ENCODE data around the gene GYG2.
"Not testable (repeated sequence)": the region's sequence is repeated elsewhere in the genome, so short reads cannot be mapped to it uniquely, and the experiment has no call there.

GYG2 gene

DNA sequence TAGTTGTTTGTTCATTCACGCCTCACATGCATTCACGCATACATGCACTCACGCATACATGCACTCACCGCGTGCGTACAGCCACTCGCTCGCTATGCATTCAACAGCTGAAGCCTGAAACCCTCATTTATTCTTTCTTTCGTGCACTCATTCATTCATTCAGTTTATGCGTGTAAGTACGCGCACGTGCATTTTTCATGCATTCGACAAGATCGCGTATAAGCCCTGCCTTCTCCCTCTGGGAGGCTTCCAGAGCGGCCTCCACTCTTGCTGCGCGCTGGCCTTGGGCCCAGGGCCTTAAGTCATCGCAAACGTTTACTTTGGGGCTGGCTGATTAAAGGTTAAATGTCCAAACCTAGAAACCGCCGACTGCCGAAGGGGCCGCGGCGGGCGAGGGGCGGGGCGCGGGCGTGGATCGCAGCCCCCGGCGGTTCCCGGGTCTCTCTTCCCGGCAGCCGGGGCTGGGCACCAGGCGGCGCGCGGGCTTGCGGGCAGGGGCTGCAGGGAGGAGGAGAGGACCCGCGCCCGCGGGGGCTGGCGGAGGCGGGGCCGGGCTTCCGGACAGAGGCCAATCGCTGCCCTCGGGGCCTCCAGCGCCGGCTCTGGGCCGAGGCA, at the start of gene GYG2:
Gene GYG2, plus strand, starts transcription at position 587 of the 615 bp plus-strand sequence. CDS start 1,259 bp downstream, outside the sequence.
- ATAC-seq: no peak

DNA sequence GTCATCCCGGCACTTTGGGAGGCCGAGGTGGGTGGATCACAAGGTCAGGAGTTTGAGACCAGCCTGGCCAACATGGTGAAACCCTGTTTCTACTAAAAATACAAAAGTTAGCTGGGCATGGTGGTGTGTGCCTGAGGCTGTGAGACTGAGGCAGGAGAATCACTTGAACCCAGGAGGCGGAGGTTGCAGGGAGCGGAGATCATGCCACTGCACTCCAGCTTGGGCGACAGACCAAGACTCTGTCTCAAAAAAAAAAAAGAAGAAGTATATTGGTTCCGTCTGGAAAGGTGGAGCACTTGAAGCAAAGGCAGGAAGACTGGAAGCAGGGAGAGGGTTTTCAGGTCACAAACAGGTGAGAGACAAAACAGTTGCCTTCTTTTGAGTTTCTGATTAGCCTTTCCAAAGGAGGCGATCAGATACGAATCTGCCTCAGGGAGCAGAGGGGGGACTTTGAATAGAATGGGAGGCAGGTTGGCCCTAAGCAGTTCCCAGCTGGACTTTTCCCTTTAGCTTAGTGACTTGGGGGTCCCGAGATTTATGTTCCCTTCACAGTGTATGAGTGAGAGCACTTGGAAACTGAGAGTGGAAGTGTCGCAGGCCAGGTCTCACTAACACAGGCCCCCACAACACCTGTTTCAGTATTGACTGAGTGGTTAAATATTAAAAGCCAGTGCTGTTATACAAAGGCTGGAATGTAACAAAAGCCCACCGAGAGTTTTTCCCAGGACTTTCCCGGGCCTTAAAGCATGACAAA, 48.1 kb upstream of the GYG2 start:
- not testable (repeated sequence) for ATAC-seq

DNA sequence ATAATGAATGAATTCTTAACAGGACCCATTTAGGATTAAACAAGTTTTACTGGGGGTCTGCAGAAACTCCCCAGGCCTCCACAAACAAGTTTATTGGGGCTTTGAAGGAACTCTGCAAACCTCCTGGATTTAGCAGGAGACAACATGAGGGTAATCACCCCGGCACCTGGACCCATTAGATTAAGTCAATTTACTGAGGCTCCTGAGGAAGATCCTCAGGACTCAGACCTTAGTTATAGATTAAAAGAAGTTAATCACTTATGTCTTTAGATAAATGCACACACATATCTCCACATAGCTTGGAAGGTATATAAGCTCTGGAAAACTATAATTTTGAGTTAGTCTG, 47.5 kb upstream of the GYG2 start:
- ATAC-seq: no peak

DNA sequence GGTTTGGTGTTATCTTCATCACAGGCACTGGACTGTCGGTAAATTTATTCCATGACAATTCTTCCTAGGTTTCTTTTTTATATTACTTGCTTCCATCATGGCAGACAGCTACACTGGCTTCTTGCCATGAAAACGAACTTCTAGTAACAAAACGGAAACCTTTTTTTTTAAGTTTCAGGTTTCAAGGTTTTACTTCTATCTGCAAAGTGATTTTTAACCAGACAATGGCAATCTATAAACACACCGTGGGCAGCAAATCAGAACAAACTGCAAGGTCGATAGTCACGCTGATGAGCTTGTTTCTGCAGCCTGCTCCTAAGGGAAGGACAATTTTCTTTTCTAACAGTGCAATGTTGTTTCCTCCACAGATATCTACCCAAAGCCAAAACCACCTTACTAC, 47.0 kb upstream of the GYG2 start:
- no peak for ATAC-seq

DNA sequence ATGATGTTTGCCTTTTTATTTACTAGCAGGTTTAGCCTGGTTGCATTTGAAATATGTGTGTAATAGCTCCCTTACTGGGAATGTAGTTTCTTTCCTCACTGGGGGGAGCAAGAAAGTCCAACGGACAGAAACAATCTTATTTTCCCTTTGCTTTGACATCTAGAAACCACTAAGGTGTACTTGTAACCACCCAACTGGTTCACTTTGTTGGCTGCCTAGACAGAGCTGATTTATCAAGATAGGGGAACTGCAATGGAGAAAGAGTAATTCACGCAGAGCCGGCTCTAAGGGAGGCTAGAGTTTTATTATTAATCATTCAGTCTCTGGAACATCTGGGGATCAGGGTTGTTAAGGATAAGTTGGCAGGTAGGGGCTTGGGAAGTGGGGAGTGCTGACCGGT, 46.6 kb upstream of the GYG2 start:
- no peak for ATAC-seq

DNA sequence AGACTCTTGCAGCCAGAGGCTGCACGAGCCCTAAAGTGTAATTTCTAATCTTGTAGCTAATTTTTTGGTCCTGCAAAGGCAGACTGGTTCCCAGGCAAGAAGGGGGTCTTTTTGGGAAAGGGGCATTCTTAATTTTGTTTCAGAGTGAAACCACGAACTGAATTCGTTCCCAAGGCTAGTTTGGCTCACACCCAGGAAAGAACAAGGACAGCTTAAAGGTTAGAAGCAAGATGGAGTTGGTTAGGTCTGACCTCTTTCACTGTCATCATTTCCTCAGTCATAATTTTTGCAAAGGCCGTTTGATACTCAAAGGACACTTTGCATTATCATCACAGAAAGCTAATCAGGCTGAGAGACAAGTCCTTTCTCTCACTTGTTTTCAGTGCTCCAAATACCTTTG, 46.0 kb upstream of the GYG2 start:
- ATAC-seq: no peak

DNA sequence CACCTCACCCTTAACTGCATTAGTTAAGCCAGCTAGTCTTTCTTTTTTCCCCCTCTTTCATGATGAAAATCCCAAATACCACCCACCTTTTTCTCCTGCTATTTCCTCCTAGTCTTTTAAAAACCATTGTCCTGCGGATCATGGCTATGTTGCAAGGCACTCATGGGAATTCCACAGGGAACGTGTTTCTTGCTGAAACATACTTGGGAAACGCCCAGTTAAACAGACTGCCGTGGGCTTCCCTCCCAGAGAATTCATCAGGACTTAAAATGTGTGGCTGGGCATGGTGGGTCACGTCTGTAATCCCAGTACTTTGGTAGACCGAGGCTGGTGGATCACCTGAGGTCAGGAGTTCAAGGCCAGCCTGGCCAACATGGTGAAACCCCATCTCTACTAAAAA, 44.7 kb upstream of the GYG2 start:
- no peak for ATAC-seq

DNA sequence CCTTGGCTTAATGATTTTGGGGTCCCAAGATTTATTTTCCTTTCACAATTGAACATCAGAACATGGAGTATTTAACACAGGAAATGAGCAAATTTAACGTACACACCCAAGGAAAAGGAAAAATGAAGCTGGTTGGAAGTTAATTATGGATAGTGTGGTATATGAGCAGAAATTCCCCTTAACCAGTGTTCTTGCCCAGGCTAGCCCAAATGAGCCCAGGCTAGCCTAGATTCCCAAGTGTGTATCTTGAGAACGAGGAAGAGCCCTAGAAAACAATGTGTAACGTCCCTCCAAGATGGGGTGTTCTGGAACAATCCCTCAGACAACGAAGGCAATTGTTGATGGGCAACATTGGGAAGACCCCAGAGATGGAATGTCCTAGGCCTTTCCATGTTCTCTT, 43.2 kb upstream of the GYG2 start:
- no peak for ATAC-seq

DNA sequence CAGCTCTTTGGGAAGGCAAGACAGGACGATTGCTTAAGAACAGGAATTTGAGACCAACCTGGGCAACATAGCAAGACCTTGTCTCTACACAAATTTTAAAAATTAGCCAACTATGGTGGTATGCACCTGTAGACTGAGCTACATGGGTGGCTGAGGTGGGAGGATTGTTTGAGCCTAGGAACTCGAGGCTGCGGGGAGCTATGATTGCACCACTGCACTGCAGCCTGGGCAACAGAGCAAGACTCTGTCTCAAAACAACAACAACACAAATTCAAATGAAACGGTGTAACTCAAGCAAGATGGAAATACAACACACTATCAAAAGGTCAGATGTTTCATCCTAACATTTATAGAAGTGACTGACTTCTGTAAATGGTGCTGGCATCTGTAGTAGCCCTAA, 39.8 kb upstream of the GYG2 start:
- ATAC-seq: no peak

DNA sequence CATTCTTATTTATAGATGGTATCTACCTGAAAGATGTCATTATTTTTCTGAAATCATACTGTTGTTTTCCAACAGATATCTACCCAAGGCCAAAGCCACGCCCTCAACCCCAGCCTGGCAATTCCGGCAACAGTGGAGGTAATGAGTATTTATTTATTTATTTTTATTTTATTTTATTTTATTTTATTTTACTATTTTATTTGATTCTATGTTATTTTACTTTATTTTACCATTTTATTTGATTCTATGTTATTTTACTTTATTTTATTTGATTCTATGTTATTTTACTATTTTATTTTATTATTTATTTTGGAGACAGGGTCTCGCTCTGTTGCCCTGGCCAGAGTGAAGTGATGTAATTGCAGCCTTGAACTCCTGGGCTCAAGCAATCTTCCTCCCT, 39.2 kb upstream of the GYG2 start:
- no peak for ATAC-seq

DNA sequence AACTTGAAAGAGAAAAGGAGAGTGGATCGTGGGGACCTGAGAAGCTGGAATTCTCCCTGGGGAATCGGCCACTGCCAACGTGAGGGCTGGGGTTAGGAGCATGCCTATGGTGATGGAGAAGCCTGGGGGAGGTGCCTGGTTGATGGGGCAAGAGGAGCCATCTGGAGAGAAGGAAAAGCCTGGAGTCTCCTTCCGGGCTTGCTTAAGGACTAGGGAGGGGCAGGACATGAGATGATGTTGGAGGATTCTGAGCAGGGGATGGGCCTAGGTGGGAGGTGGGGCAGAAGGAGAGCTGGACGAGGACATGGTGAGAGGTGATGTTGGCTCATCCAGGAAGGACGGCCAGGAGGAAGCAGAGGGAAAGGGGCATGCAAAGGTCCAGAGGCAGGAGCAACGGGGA, 35.0 kb upstream of the GYG2 start:
- no peak for ATAC-seq

DNA sequence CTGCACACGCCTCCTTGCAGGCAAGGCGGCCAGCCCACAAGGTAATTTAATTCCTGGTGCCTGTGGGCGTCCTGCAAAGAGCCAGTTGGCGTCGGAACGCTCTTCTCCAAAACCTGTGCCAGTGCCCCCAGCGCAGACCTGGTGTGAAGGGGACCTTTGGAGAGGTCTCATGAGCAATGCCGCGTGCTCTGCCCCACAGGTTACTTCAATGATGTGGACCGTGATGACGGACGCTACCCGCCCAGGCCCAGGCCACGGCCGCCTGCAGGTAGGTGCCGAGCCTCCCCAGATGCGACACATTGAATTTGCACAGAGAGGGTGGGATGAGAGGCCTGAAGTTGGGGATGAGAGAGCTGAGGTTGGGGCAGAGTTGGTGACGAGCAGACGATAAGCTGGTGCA, 34.4 kb upstream of the GYG2 start:
- ATAC-seq: no peak

DNA sequence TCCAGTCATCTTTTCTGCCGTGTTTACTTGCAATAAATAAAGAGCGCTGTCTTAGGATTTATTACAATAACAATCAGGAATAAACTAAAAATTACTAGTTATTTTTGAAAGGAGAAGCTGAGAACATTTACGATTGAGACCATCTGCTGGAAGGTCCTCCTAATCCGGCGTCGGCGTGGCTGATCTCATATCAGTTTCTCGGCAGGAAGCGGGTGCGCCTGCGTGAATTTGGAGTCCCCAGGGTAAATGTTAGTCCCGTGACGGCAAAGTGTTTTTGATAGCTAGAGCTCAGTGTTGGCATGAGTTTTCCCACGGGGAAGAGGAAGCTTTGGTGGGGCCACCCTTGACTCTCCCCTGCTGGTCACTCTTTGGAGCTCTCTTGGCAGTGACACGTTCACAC, 31.9 kb upstream of the GYG2 start:
- not testable (repeated sequence) for ATAC-seq

DNA sequence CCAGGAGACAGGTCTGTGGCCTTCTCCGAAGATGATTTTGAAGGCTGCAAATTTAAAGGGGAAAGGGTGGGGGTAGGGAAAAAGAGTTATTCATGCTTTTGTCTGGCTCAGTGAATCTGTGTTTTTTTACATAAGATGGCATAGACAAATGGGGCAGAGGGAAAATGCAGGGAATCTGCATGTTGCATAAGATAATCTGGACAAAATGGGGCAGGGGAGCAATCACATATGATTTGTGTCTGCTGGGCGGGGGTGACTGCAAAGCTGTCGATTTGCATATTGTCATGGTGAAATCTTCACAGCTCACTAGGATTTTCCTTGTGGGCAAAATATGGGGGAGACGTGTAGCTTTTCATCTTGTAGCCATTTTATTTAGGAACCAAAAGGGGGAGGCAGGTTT, 29.4 kb upstream of the GYG2 start:
- ATAC-seq: no peak

DNA sequence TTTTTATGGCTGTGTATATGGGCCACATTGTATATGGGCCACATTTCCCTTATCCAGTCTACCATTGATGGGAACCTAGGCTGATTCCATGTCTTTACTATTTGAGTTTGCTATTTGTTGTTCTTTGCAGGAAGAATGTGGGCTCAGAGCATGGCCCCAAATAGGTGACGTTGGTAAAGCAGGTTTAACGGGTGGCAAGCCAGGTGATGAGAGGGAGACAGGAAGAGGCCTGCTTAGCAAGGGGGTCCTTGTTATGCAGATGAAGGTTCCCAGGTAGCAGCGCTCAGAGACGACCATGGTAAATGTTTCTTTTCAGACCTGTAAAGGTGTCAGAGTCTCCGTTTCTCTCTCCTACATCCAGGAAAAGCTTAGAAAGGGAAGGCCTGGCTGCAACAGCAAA, 28.8 kb upstream of the GYG2 start:
- not testable (repeated sequence) for ATAC-seq

DNA sequence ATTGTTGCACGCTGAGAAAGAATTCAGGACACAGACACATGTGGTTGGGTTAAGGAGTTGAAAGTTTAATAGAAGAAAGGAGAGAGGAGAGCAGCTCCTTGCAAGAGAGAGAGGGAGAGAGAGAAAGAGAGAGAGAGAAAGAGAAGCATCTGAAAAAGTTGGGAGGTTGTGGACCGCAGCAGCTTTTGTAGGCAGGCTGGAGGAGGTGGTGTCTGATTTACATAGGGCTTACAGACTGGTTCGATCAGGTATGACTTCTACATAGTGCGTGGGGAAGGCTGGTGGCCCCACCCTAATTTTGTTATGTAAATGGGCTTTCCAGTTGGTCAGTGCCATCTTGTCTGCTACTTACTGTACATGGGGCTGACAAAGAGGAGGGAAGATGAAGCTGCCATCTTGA, 27.5 kb upstream of the GYG2 start:
- no peak for ATAC-seq

DNA sequence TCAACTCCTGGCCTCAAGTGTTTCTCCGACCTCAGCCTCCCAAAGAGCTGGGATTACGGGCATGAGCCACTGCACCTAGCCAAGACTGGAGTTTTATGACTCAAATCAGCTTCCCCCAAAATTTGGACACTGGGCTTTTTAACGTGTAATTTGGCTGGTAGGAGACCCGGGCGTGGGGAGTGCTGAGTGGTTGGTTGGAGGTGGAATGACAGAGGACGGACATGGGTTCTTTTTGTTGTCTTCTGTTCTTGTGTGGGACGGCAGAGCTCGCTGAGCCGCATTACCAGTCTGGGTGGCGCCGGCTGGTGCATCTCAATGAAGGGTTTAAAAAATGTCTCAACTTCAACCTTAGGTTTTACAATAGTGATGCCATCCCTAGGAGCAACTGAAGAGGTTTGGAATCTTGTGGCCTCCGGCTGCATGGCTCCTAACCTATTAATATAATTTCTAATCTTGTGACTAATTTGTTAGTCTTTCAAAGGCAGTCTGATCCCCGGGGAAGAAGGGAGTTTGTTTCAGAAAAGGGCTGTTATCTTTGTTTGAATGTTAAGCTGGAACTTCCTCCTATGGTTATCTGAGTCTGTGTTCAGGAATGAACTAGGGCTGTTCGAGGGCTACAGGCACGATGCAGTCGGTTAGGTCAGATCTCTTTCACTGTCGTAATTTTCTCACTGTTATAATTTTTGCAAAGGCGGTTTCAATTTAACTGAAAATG, 26.2 kb upstream of the GYG2 start:
- ATAC-seq: not testable (repeated sequence)

DNA sequence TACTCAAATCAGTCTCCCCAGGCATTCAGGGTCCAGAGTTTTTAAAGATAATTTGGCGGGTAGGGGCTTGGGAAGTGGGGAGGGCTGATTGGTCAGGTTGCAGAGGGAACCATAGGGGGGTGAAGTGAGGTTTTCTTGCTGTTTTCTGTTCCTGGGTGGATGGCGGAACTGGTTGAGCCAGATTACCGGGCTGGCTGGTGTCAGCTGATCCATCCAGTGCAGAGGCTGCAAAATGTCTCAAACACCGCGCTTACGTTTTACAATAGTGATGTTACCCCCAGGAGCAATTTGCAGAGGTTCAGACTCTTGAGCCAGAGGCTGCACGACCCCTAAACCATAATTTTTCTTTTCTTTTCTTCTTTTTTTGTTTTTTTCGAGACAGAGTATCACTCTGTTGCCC, 25.2 kb upstream of the GYG2 start:
- ATAC-seq: not testable (repeated sequence)

DNA sequence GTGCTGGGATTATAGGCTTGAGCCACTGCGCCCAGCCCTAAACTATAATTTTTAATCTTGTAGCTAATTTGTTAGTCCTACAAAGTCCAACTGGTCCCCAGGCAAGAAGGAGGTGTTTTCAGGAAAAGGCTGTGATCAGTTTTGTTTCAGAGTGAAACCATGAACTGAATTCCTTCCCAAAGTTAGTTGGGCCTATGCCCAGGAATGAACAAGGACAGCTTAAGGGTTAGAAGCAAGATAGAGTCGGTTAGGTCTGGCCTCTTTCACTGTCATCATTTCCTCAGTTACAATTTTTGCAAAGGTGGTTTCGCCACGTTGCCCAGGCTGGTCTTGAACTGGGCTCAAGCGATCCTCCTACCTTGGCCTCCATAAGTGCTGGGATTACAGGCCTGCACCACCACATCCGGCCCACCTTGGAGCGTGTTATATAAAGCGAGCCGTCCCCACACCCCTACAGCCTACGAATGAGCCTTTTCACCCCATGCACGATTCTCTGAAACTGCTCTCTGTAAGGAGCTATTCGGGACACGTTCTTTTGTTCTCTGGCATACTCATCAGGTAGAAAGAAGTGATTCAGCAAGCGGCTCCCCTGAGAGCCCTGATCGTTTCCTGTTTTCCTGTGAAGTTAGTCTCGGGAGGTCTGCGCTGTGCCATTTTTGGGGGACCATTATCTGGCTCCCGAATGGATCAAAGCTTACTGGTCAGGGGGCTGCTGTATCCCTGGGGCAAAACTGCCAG, 24.5 kb upstream of the GYG2 start:
- not testable (repeated sequence) for ATAC-seq

DNA sequence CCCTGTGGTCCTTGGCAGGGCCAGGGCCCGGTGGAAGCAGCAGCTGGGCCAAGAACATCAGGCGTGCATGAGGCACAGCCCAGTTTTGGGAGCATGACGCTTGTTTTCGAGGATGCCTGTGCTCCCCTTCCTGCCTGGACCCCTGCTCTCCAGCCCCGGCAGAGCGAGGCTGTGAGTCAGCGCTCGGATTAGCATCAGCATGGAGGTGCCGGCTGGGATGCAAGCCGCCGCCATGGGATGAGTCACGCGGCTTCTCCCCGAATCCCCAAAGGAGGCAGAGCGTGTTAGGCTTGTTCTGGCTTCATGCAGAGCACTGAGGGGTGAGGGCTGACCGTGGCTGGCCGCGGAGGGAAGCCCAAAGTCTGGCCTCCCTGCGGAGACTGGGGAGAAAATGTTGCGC, 23.9 kb upstream of the GYG2 start:
- ATAC-seq: not testable (repeated sequence)

DNA sequence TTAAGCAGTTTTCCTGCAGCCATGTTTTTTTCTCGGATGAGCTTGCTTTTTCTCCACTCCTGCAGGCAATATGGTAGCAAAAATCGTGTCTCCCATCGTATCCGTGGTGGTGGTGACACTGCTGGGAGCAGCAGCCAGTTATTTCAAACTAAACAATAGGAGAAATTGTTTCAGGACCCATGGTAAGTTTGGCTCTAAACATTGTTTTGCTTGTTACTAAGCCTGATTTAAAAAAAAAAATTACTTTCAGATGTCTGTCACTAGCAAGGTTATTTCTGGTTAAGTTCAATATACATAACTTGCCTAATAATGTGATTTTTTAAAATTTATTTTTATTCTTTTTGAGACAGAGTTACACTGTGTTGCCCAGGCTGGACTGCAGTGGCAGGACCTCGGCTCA, 17.5 kb upstream of the GYG2 start:
- no peak for ATAC-seq

DNA sequence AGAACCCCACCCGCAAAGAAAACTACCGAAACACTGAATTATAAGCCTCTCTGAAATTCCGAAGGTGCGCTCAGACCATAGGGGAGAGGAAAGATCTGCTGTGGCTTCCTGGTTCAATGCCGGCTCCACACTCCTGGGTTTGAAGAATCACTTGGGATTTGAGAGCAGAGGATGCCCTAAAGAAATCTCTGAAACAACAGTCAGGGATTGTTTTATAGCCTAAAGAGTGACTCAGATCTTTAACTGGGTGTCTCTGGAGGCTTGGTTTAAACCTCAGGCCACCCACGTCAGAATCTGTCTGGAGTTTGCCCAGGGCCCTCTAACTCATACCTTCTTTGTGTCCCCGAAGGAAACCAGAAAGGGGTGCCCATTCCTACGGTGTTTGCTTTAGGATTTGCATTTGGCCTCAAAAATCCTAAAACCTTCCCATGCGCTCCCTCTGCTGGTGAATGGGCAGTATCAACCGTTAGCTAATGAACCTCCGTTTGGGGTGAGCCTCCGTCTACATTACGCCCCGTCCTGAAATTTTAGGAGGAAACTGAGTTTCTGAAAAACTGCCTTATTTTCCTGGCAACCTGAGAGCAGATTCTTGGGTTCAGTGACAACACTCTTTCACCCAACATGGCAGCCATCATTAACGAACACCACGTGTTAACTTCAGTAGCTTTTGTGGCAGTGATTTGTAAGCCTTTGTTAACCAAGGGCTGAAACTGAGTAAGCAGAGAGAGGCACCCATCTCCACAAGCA, 16.4 kb upstream of the GYG2 start:
- peak in 1 of 2 donors; percentile 48 for ATAC-seq

DNA sequence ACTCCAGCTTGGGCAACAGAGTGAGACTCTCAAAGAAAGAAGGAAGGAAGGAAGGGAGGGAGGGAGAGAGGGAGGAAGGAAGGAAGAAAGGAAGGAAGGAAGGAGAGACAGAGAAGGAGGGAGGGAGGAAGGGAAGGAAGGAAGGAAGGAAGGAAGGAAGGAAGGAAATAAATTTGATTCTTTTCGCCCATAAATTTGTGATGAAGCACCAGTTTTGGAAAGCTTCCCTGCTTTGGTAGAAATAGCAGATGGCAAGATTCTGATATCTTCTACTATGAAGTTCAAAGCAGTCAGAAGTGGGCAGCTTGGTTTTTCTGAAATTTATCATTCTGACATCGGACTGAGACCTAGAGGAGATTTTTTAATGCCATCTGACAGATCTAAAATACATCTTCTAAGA, 11.7 kb upstream of the GYG2 start:
- no peak for ATAC-seq

All from activated CD4-positive, CD25-positive, alpha-beta regulatory T cell treated with anti-CD3 and anti-CD28 coated beads, Interleukin-2, amount 50 U/mL, for 24 hours (primary cell).